ENCODE measurements around the gene AMH. TPM values are rescaled to one million over a fixed set of nuclear protein-coding genes. Genes with fewer than 3 reads are reported as not detected.

Gene AMH
- total RNA-seq, 1 experiment from 2014 or later = 42.8 TPM

DNA sequence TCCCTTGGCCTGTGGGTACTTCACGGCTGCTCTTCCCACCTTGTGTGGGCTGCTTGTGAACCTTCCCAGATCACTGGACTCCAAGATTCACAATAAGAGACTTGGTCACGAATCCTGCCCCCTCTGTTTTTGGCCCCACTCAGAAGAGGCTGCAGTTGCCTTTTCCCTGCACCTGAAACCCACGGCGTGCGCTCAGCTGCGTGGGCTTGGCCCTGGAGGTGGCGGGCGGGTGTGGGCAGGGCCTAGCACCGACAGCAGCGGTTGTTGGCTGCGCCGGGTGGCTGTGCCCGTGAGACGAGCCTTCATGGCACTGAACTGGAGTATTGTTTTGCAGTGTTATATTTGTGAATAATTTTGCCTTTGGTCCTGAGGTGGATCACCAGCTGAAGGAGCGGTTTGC is 46.8 kb upstream of the AMH start:
- Histone ChIP-seq H4K20me1 (ENCODE audit: insufficient read depth) (no peaks in the 10 kb centered on the region), H3K9ac (ENCODE audit: low read length) (no peak overlapping the region), H3K4me3 (replicated peaks in 1 of 2; ENCODE audit: low read depth in 1 of 2, low read length in 2 of 2) (no peak overlapping the region), H3K9me3 (ENCODE audit: control insufficient read depth in 1 of 2, insufficient read depth in 1 of 2, low read depth in 1 of 2, low read length in 2 of 2) (no peaks in the 10 kb centered on the region), H3K4me1 (ENCODE audit: control insufficient read depth in 1 of 2, insufficient read depth in 2 of 2, low read length in 2 of 2) (no peaks in the 10 kb centered on the region), H3K27me3 (ENCODE audit: insufficient read depth, low read length) (no peaks in the 10 kb centered on the region), H2AFZ (ENCODE audit: low read depth, low read length, poor library complexity, severe bottlenecking) (no peak overlapping the region), H3K27ac (ENCODE audit: low read depth, low read length) (no peak overlapping the region), H3K9me2 (ENCODE audit: insufficient read depth) (no peaks in the 10 kb centered on the region), H3K4me2 (ENCODE audit: low read length) (no peak overlapping the region), H3K79me2 (ENCODE audit: insufficient read depth, low read length) (peaks cover 37% of the 10 kb centered on the region), H3K36me3 (ENCODE audit: control insufficient read depth in 1 of 2, insufficient read depth in 2 of 2, low read length in 2 of 2) (peaks cover 7 to 20% of the 10 kb centered on the region in 2 experiments; a peak in 3 of 4 replicates)
- intact Hi-C loops (cut with micrococcal nuclease) = no loop called here
- no peak for TF ChIP-seq FOSL1 (IDR thresholded peaks at IDR 0.05; ENCODE audit: low read depth)
- ATAC-seq = no peak
- ChIA-PET POLR2A (no interaction called here), CTCF (no interaction called here), RAD21 (ENCODE audit: low non-redundant PET in 1 of 2, low total read pairs in 2 of 2, uncharacterized antibody in 2 of 2, unreplicated experiment in 2 of 2) (no interaction called here)
- no peak for DNase-seq (ENCODE audit: low read depth, low spot score)
- no TSS peak for BruUV-seq (replicated peaks)

DNA sequence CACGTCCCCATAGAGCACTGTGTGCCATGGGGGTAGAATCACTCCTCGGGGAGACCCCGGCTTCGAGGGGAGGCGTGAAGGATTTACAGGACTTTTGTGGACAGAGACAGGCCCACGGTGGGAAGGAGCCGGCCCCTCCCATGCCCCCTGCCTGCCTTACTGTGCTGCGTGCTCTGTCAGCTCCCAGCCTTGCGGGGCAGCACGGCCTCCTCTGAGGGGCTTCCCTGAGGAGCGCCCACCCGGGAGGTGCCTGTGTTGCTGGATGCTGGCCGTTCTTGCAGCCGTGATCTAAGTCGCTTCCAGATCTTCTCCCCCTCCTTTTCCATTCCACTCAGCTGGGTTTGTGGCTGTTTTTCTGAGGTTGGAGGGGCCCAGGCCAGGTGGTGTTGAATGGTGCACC is 42.1 kb upstream of the AMH start:
- RAD21 ChIA-PET (ENCODE audit: low non-redundant PET in 1 of 2, low total read pairs in 2 of 2, uncharacterized antibody in 2 of 2, unreplicated experiment in 2 of 2) = no interaction called here
- Histone ChIP-seq H3K4me1 (ENCODE audit: control insufficient read depth in 1 of 2, insufficient read depth in 2 of 2, low read length in 2 of 2) (no peaks in the 10 kb centered on the region), H3K79me2 (ENCODE audit: insufficient read depth, low read length) (peaks cover 10% of the 10 kb centered on the region; the same call in 1 of the 2 replicates), H4K20me1 (ENCODE audit: insufficient read depth) (no peaks in the 10 kb centered on the region), H3K9me3 (ENCODE audit: control insufficient read depth in 1 of 2, insufficient read depth in 1 of 2, low read depth in 1 of 2, low read length in 2 of 2) (no peaks in the 10 kb centered on the region), H2AFZ (ENCODE audit: low read depth, low read length, poor library complexity, severe bottlenecking) (no peak overlapping the region), H3K27ac (ENCODE audit: low read depth, low read length) (no peak overlapping the region), H3K9ac (ENCODE audit: low read length) (no peak overlapping the region), H3K4me2 (ENCODE audit: low read length) (no peak overlapping the region), H3K4me3 (replicated peaks in 1 of 2; ENCODE audit: low read depth in 1 of 2, low read length in 2 of 2) (no peak overlapping the region), H3K36me3 (ENCODE audit: control insufficient read depth in 1 of 2, insufficient read depth in 2 of 2, low read length in 2 of 2) (peaks cover 17 to 53% of the 10 kb centered on the region in 2 experiments; a peak in 3 of 4 replicates), H3K9me2 (ENCODE audit: insufficient read depth) (no peaks in the 10 kb centered on the region), H3K27me3 (ENCODE audit: insufficient read depth, low read length) (no peaks in the 10 kb centered on the region)
- CTCF ChIA-PET = no interaction called here
- no TSS peak for BruUV-seq (replicated peaks)
- POLR2A ChIA-PET = no interaction called here
- ATAC-seq (no peak), DNase-seq (ENCODE audit: low read depth, low spot score) (no peak)
- intact Hi-C loops (cut with micrococcal nuclease) = no loop called here
- no peak for TF ChIP-seq TCF7L2 (IDR thresholded peaks at IDR 0.05; ENCODE audit: borderline replicate concordance, extremely low read depth, insufficient read depth, insufficient read length)
- TF ChIP-seq EZH2 (IDR thresholded peaks at IDR 0.05) = no peak
- TF ChIP-seq, protein P1, sequence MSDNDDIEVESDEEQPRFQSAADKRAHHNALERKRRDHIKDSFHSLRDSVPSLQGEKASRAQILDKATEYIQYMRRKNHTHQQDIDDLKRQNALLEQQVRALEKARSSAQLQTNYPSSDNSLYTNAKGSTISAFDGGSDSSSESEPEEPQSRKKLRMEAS (IDR thresholded peaks at IDR 0.05) = no peak
- TF ChIP-seq ZFX (IDR thresholded peaks at IDR 0.05) = no peak
- TF ChIP-seq ATF3 (IDR thresholded peaks at IDR 0.05) = no peak
- no peak for TF ChIP-seq EZH2phosphoT487 (IDR thresholded peaks at IDR 0.05; ENCODE audit: borderline replicate concordance)
- TF ChIP-seq SP1 (IDR thresholded peaks at IDR 0.05; ENCODE audit: low read depth) = no peak
- no peak for TF ChIP-seq YY1 (IDR thresholded peaks at IDR 0.05; ENCODE audit: extremely low read depth, insufficient replicate concordance, low read depth, low read length)
- no peak for TF ChIP-seq FOSL1 (IDR thresholded peaks at IDR 0.05; ENCODE audit: low read depth)
- TF ChIP-seq ZNF274 (IDR thresholded peaks at IDR 0.05; ENCODE audit: low read depth, low read length) = no peak
- TF ChIP-seq, protein P2, sequence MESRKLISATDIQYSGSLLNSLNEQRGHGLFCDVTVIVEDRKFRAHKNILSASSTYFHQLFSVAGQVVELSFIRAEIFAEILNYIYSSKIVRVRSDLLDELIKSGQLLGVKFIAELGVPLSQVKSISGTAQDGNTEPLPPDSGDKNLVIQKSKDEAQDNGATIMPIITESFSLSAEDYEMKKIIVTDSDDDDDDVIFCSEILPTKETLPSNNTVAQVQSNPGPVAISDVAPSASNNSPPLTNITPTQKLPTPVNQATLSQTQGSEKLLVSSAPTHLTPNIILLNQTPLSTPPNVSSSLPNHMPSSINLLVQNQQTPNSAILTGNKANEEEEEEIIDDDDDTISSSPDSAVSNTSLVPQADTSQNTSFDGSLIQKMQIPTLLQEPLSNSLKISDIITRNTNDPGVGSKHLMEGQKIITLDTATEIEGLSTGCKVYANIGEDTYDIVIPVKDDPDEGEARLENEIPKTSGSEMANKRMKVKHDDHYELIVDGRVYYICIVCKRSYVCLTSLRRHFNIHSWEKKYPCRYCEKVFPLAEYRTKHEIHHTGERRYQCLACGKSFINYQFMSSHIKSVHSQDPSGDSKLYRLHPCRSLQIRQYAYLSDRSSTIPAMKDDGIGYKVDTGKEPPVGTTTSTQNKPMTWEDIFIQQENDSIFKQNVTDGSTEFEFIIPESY (IDR thresholded peaks at IDR 0.05; ENCODE audit: extremely low read depth, insufficient replicate concordance, low read length) = no peak
- TF ChIP-seq REST (IDR thresholded peaks at IDR 0.05; ENCODE audit: low read depth) = no peak
- no peak for TF ChIP-seq CBX3 (IDR thresholded peaks at IDR 0.05; ENCODE audit: low read depth)

Measured in HCT116 (cell line).